Activated CD4-positive, CD25-positive, alpha-beta regulatory T cell (primary cell): Measurements from ENCODE around the gene SCGB1A1.
"Not testable (repeated sequence)": the region's sequence is repeated elsewhere in the genome, so short reads cannot be mapped to it uniquely, and the experiment has no call there.

ENCODE experiments used
- DNase-seq, 4 experiments: peaks; one replicate each; lab custom pipeline; 2025; lab: John Stamatoyannopoulos, UW

The SCGB1A1 gene, protein sequence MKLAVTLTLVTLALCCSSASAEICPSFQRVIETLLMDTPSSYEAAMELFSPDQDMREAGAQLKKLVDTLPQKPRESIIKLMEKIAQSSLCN

DNA sequence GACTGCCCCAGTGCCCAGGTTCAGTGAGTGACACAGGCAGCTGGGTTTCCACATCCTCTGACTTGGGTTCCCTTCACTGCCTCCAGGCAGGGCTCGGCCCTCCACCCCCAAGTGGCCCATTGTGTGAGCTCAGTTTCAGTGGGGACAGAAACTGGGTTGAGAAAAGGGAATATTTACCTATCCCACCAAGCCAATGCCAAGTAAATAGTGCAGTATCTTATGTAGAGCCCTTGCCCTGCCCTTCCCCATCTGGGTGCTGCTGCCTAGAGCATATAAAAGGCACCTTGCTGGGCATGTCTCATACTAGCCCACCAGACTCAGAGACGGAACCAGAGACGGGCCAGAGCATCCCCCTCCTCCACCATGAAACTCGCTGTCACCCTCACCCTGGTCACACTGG, at the start of gene SCGB1A1:
Gene SCGB1A1 (plus strand): TSS at position 301 of the 400 bp plus-strand sequence. CDS start 63 bp downstream, at position 364.
- no peak for DNase-seq

- DNase-seq = peak in 2 of 4 experiments; percentile 16 to 19
Measured at GRCh38 chr11:62370743-62371440, 47.9 kb upstream of the SCGB1A1 start.

DNA sequence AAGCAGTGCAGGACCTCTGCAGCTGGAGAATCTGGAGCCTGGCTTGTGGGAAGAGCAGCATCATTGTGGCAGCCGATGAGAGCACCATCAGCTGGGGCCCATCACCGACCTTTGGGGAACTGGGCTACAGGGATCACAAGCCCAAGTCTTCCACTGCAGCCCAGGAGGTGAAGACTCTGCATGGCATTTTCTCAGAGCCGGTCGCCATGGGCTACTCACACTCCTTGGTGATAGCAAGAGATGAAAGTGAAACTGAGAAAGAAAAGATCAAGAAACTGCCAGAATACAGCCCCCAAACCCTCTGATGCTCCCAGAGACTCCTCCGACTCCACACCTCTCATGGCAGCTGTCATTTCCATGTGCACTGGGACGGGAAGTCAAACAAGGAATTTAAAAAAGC, 46.0 kb upstream of the SCGB1A1 start:
- DNase-seq = no peak

- DNase-seq = no peak
Measured at GRCh38 chr11:62373464-62374119, 45.2 kb upstream of the SCGB1A1 start.

DNA sequence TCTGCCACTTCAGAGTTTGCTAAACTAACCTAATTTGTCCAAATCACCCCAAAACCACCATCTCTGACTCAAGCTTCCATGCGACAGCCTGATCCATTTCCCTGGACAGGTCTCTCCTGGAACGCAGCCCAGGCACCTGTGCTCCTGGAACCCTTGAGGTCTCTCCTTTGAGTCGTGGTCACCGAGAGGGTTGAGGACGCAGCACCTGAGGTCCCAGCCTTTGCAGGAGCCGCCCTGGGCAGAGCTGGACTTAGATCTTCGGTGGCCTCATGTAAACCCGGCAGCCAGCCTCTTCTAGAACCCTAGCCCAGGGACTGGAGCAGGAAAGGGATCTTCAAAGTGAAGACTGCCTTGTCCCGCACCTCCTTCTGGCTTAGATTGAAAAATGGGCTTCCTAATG, 44.0 kb upstream of the SCGB1A1 start:
- DNase-seq = no peak

- DNase-seq = not testable (repeated sequence)
Measured at GRCh38 chr11:62378459-62379063, 40.3 kb upstream of the SCGB1A1 start.

DNA sequence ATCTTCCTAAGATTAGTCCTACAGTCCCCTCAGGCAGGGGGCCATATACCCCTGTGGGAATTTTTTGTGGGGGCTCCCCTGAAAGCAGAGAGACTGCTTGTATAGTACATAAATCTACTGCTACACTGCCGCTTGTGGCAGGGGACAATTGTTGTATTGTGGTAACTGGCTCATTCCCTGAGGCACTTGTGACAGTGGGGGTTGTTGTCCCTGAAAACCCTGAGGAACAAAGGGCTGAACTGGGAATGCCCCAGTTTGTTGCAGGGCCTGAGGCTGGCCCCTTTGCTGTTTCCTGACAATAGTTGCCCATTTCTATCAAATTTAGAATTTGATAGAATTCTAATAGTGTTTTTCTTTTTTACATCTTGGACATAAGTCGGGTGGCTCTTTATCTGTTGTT, 39.2 kb upstream of the SCGB1A1 start:
- DNase-seq = not testable (repeated sequence)

GRCh38 chr11:62380821-62381245, 38.0 kb upstream of the SCGB1A1 start:
- DNase-seq = not testable (repeated sequence)

- no peak for DNase-seq
Measured at GRCh38 chr11:62383822-62384221, 35.0 kb upstream of the SCGB1A1 start.

GRCh38 chr11:62386083-62386482, 32.8 kb upstream of the SCGB1A1 start:
- not testable (repeated sequence) for DNase-seq

GRCh38 chr11:62387381-62387780, 31.5 kb upstream of the SCGB1A1 start:
- DNase-seq = no peak

DNA sequence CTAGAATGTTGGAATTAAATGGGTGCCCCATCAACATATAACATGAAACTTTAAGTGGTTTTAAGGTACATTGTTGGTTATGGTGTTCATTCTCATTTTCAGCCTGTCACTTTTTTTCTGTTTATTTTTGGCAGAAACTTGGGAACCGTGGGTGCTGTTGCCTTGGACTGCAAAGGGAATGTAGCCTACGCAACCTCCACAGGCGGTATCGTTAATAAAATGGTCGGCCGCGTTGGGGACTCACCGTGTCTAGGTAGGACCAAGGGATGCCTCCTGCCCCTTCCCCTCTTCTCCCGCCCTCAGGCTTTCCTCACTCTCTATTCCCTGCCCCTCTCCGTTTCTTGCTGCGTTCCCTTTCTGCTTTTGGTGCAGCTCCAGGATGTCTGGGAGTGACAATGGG, 29.8 kb upstream of the SCGB1A1 start:
- no peak for DNase-seq

DNA sequence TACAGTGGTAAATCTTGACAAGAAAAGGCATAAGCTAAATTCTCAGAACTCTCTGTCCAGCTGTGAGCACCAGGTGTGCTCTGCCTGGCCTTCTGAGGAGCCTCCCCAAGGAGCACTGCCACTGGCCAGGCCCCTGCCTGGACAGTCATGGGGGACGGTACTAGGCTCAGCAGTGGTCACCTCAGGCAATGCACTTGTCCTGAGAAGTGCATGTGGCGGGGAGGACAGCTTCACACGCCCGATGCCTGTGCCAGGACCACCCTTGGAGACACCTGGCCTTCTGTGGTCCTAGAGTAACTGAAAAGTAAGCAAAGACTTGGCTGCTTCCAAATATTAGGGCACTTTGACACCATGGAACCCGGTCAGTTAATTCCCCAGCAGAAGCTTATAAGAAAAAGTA, 28.6 kb upstream of the SCGB1A1 start:
- no peak for DNase-seq

DNA sequence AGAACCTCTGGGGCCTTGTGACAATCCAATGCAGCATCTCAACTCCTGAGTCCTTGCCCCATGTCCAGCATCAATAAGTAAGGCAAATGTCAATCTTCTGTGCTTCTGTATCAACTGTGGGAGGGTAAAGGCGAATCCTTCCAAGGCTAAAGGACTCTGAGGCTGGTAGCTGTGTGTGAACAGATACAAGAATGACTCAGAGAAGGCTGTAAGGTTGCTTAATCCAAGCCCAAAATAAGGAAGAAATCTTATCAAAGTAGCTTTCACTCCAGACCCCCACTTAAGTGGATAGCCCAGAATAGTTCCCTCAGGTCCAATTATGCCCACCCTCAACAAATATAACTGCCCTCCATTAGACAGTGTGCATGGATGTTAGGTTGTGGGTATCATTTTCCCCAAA, 28.1 kb upstream of the SCGB1A1 start:
- no peak for DNase-seq

GRCh38 chr11:62391642-62392425, 27.0 kb upstream of the SCGB1A1 start:
- no peak for DNase-seq

GRCh38 chr11:62392506-62392905, 26.3 kb upstream of the SCGB1A1 start:
- DNase-seq = no peak

DNA sequence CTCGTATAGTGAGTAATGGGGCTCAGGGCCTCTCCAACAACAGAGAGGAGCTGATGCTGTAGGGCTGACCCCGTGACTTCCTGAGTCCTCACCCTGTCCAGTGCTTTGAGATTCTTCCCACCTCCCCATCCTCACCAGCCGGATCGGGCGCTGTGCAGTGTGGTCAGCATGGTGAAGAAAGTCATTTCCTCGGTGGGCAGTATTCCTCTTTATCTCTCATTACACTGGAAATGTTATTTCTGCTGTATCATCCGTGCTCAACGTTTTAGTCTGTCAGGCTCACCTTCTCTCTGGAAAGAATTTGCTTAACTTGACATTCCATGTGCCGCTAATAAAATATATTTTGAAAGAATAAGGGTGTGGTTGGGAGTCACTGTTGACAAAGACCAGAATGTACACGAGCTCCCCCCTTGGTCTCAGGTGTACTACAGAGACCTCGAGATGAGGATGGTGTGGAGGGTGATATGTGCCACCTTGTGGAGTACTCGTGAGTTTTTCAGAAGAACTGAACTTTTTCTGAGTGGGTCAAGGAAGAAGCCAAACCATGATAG, 25.7 kb upstream of the SCGB1A1 start:
- DNase-seq = no peak

DNA sequence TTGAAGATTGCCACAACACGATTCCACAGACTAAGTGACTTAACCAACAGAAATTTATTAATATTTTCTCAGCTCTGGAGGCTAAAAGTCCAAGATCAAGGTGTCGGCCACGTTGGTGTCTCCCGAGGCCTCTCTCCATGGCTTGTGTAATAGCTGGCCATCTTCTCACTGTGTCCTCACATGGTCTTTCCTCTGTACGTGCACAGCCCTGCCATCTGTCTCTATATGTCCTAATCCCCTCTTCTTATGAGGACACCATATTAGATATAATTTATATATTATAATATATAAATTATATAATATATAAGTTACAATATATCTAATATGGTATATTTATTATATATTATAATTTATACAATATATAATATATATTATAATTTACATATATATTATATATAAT, 25.1 kb upstream of the SCGB1A1 start:
- no peak for DNase-seq

- DNase-seq = peak in 1 of 4 experiments; percentile 20
Measured at GRCh38 chr11:62394825-62395538, 23.9 kb upstream of the SCGB1A1 start.

GRCh38 chr11:62395885-62396551, 22.8 kb upstream of the SCGB1A1 start:
- no peak for DNase-seq
